K562 (cell line): ENCODE measurements around the gene CDK11A.

Experiments used
- ADNP ChIP-seq: fragments of 200-800 bp; sonication (Bioruptor generic); IDR thresholded peaks from 2 replicates; pipeline ENCODE4 v1.6.1; 2016; ENCODE audit warnings: missing genetic modification characterization, missing compliant biosample characterization
- CBFA2T3 ChIP-seq: fragments of 450-650 bp; IDR thresholded peaks from 2 replicates; pipeline ENCODE4 v1.6.1; 2017
- CC2D1A ChIP-seq: fragments of 450-650 bp; IDR thresholded peaks from 2 replicates; pipeline ENCODE4 v1.6.1; 2017; ENCODE audit warnings: mild to moderate bottlenecking
- CEBPB ChIP-seq: fragments of 450-650 bp; IDR thresholded peaks from 2 replicates; pipeline ENCODE4 v1.6.1; 2016; ENCODE audit warnings: missing genetic modification characterization, missing compliant biosample characterization
- HDGF ChIP-seq: fragments of 450-650 bp; IDR thresholded peaks from 2 replicates; pipeline ENCODE4 v1.6.1; 2016
- PHB2 ChIP-seq: fragments of 450-650 bp; IDR thresholded peaks from 2 replicates; pipeline ENCODE4 v1.6.1; 2017; ENCODE audit warnings: low read depth
- RAD21 ChIP-seq, 2 experiments: fragments of 250-450 bp in 1 of 2; fragments of 450-650 bp in 1 of 2; sonication (Bioruptor Pico) in 1 of 2; formaldehyde crosslinking in 1 of 2; IDR thresholded peaks in 1 of 2; conservative IDR thresholded peaks in 1 of 2; 2 replicates each; pipeline versions ENCODE4 v1.4.0 to v1.8.0; 2020 to 2022; ENCODE audit warnings: mild to moderate bottlenecking in 2 of 2, moderate library complexity in 1 of 2
- SMARCC2 ChIP-seq: fragments of 450-650 bp; IDR thresholded peaks from 2 replicates; pipeline ENCODE4 v1.6.1; 2017; ENCODE audit warnings: antibody characterized with exemption, moderate library complexity, mild to moderate bottlenecking, low read depth
- TBP ChIP-seq: optimal IDR thresholded peaks from 2 replicates; pipeline ENCODE3; 2011; ENCODE audit warnings: low read depth, low read length, improper control_type of control experiment
- TRIM28 ChIP-seq: fragments of 450-650 bp; IDR thresholded peaks from 2 replicates; pipeline ENCODE4 v1.6.1; 2017
- TF ChIP-seq, protein P1 (sequence below), 3 experiments: IDR thresholded peaks in 2 of 3; conservative IDR thresholded peaks in 1 of 3; 2 replicates each; pipeline ENCODE4 v1.5.1; 2011 to 2012; ENCODE audit warnings: low read length in 3 of 3, mild to moderate bottlenecking in 3 of 3, control low read depth in 2 of 3, improper control_type of control experiment in 1 of 3, inconsistent platforms in 1 of 3, low read depth in 1 of 3, mixed read lengths in 1 of 3, moderate library complexity in 1 of 3; ENCODE audit not compliant: insufficient read depth in 2 of 3
- TF ChIP-seq, protein P2 (sequence below): sonication (generic); formaldehyde crosslinking; IDR thresholded peaks from 2 replicates; pipeline ENCODE4 v1.9.0; 2022; ENCODE audit warnings: mild to moderate bottlenecking, missing genetic modification reagents
- TF ChIP-seq, protein P3 (sequence below): sonication (generic); formaldehyde crosslinking; IDR thresholded peaks from 2 replicates; pipeline ENCODE4 v1.5.0; 2020; ENCODE audit warnings: missing genetic modification reagents

DNA sequence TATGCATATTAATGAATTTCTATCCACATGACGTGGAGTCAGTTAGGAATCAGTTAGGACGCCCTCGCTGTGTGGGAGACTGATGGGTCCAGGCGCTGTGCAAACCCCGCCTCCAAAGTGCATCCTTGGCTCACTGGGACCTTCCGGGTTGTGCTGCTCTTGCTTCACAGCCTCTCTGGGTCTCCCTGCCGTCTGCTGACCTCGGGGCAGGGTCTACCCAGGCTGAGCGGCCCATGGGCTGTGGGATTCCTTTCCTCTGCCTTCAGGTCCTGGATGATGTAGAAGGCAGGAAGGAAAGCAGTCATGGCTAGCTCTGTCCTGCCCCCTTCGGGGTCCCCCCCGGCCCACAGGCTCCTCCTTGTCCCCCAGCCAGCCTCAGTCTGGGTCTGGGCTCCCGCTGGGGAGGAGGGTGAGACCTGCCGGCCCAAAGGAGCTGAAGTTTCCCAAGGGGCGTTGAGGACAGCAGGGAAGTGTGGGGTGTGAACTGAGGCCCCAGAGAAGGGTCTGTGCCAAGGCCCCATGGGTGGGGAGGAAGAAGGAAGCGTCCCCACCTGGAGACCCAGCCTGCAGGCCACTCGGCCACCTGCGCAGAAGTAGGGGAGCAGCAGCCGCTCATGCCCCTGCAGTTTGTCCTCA, 24.6 kb upstream of the CDK11A start:
- TF ChIP-seq CC2D1A (no peak), PHB2 (no peak), CBFA2T3 (no peak), TBP (no peak), RAD21 (CRISPR knock-in tag; conservative IDR thresholded peaks at IDR 0.05 in 1 of 2, IDR thresholded peaks at IDR 0.05 in 1 of 2) (no peak), TRIM28 (no peak), CEBPB (tag) (peak; percentile 77), HDGF (no peak), ADNP (tag) (no peak), SMARCC2 (no peak)
- TF ChIP-seq, protein P1, sequence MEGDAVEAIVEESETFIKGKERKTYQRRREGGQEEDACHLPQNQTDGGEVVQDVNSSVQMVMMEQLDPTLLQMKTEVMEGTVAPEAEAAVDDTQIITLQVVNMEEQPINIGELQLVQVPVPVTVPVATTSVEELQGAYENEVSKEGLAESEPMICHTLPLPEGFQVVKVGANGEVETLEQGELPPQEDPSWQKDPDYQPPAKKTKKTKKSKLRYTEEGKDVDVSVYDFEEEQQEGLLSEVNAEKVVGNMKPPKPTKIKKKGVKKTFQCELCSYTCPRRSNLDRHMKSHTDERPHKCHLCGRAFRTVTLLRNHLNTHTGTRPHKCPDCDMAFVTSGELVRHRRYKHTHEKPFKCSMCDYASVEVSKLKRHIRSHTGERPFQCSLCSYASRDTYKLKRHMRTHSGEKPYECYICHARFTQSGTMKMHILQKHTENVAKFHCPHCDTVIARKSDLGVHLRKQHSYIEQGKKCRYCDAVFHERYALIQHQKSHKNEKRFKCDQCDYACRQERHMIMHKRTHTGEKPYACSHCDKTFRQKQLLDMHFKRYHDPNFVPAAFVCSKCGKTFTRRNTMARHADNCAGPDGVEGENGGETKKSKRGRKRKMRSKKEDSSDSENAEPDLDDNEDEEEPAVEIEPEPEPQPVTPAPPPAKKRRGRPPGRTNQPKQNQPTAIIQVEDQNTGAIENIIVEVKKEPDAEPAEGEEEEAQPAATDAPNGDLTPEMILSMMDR (IDR thresholded peaks at IDR 0.05 in 2 of 3, conservative IDR thresholded peaks at IDR 0.05 in 1 of 3; ENCODE audit: insufficient read depth in 2 of 3, low read depth in 1 of 3, low read length in 3 of 3): no peak
- TF ChIP-seq, protein P2, sequence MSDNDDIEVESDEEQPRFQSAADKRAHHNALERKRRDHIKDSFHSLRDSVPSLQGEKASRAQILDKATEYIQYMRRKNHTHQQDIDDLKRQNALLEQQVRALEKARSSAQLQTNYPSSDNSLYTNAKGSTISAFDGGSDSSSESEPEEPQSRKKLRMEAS (CRISPR knock-in tag): no peak
- TF ChIP-seq, protein P3, sequence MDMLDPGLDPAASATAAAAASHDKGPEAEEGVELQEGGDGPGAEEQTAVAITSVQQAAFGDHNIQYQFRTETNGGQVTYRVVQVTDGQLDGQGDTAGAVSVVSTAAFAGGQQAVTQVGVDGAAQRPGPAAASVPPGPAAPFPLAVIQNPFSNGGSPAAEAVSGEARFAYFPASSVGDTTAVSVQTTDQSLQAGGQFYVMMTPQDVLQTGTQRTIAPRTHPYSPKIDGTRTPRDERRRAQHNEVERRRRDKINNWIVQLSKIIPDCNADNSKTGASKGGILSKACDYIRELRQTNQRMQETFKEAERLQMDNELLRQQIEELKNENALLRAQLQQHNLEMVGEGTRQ (CRISPR knock-in tag): no peak
